HCT116 (cell line): ENCODE results near the gene NFATC3. TPM values are rescaled to one million over a fixed set of nuclear protein-coding genes. Genes with fewer than 3 reads are reported as not detected.

Experiments used
- ATAC-seq: fragments of 200-7000 bp; cut with Tn5 transposase; 2 replicates; pipeline ENCODE4 v1.9.1; 2020; ENCODE audit warnings: mild to moderate bottlenecking, moderate library complexity
- BruUV-seq: library from RNA; stranded (reverse); fragments of 400-500 nt; replicated peaks from 2 replicates; lab custom pipeline; 2021; lab: Mats Ljungman, UMichigan
- CTCF ChIA-PET: fragments of 300-600 bp; sonication (Branson Sonifier 250); formaldehyde crosslinking; loops from one replicate; lab custom pipeline; 2021; ENCODE audit warnings: antibody characterized with exemption; lab: Charles Lee
- POLR2A ChIA-PET: fragments of 300-600, 350-600 bp; sonication (Branson Sonifier 250); formaldehyde crosslinking; loops from one replicate; lab custom pipeline; 2021; ENCODE audit warnings: antibody characterized with exemption; lab: Charles Lee
- RAD21 ChIA-PET, 2 experiments: fragments of 300-600 bp; sonication (Branson Sonifier 250); formaldehyde crosslinking; loops; one replicate each; lab custom pipeline; 2023; ENCODE audit warnings: low total read pairs in 2 of 2; ENCODE audit not compliant: uncharacterized antibody in 2 of 2, unreplicated experiment in 2 of 2, low non-redundant PET in 1 of 2; lab: Charles Lee
- DNase-seq: peaks from one replicate; pipeline ENCODE4 v3.0.0-alpha.2; 2010; ENCODE audit warnings: low read depth, low spot score
- H2AFZ ChIP-seq: fragments of 200-600 bp; shearing (Covaris generic), sonication (generic); 2 replicates; pipeline ENCODE4 v1.6.1; 2017; ENCODE audit warnings: low read depth, mixed run types, mixed read lengths, antibody characterized with exemption, low read length; ENCODE audit not compliant: poor library complexity, severe bottlenecking
- H3K27ac ChIP-seq: 2 replicates; pipeline ENCODE4 v1.5.1; 2012; ENCODE audit warnings: low read depth, low read length
- H3K27me3 ChIP-seq: fragments of 200-600 bp; sonication (generic); 2 replicates; pipeline ENCODE4 v1.6.1; 2016; ENCODE audit warnings: mixed run types, low read length, mixed read lengths; ENCODE audit not compliant: insufficient read depth
- H3K36me3 ChIP-seq, 2 experiments: fragments of 200-500 bp in 1 of 2; fragments of 200-600 bp in 1 of 2; sonication (Bioruptor generic) in 1 of 2; sonication (generic) in 1 of 2; 2 replicates each; pipeline versions ENCODE4 v1.5.1 to v1.6.1; 2014 to 2016; ENCODE audit warnings: low read length in 2 of 2, inconsistent platforms in 1 of 2, mixed read lengths in 1 of 2, mixed run types in 1 of 2; ENCODE audit not compliant: insufficient read depth in 2 of 2, control insufficient read depth in 1 of 2
- H3K4me1 ChIP-seq, 2 experiments: fragments of 200-600 bp in 1 of 2; sonication (generic) in 1 of 2; 2 replicates each; pipeline versions ENCODE4 v1.5.1 to v1.6.1; 2012 to 2017; ENCODE audit warnings: low read length in 2 of 2, inconsistent platforms in 1 of 2, mild to moderate bottlenecking in 1 of 2, mixed read lengths in 1 of 2, mixed run types in 1 of 2, moderate library complexity in 1 of 2; ENCODE audit not compliant: insufficient read depth in 2 of 2, control insufficient read depth in 1 of 2
- H3K4me2 ChIP-seq: fragments of 200-600 bp; sonication (generic); 2 replicates; pipeline ENCODE4 v1.6.1; 2017; ENCODE audit warnings: mixed run types, low read length, mixed read lengths
- H3K4me3 ChIP-seq, 2 experiments: fragments of 200-600 bp in 1 of 2; sonication (generic) in 1 of 2; replicated peaks in 1 of 2; 2 replicates each; pipeline ENCODE4 v1.5.1; 2011 to 2016; ENCODE audit warnings: low read length in 2 of 2, control low read depth in 1 of 2, low read depth in 1 of 2, mild to moderate bottlenecking in 1 of 2, mixed read lengths in 1 of 2, mixed run types in 1 of 2
- H3K79me2 ChIP-seq: fragments of 200-600 bp; sonication (generic); 2 replicates; pipeline ENCODE4 v1.6.1; 2017; ENCODE audit warnings: mild to moderate bottlenecking, mixed run types, low read length, moderate library complexity, mixed read lengths; ENCODE audit not compliant: insufficient read depth
- H3K9ac ChIP-seq: fragments of 200-600 bp; sonication (generic); 2 replicates; pipeline ENCODE4 v1.6.1; 2016; ENCODE audit warnings: low read length, mixed read lengths
- H3K9me2 ChIP-seq: fragments of 200-600 bp; sonication (generic), shearing (Covaris generic); 2 replicates; pipeline ENCODE4 v1.6.1; 2017; ENCODE audit warnings: mixed run types, mild to moderate bottlenecking, moderate library complexity; ENCODE audit not compliant: insufficient read depth
- H3K9me3 ChIP-seq, 2 experiments: fragments of 200-500 bp in 1 of 2; fragments of 200-600 bp in 1 of 2; sonication (Bioruptor generic) in 1 of 2; sonication (generic) in 1 of 2; 2 replicates each; pipeline ENCODE4 v1.6.1; 2014 to 2017; ENCODE audit warnings: low read length in 2 of 2, mixed read lengths in 2 of 2, inconsistent platforms in 1 of 2, low read depth in 1 of 2, mild to moderate bottlenecking in 1 of 2, mixed run types in 1 of 2, moderate library complexity in 1 of 2; ENCODE audit not compliant: control insufficient read depth in 1 of 2, insufficient read depth in 1 of 2
- H4K20me1 ChIP-seq: fragments of 200-600 bp; sonication (generic), shearing (Covaris generic); 2 replicates; pipeline ENCODE4 v1.6.1; 2017; ENCODE audit warnings: mixed run types, mild to moderate bottlenecking, moderate library complexity; ENCODE audit not compliant: insufficient read depth
- CBX3 ChIP-seq: IDR thresholded peaks from 2 replicates; pipeline ENCODE4 v1.6.1; 2012; ENCODE audit warnings: low read depth
- CEBPB ChIP-seq: IDR thresholded peaks from 2 replicates; pipeline ENCODE4 v1.6.1; 2012; ENCODE audit warnings: low read depth
- CTCF ChIP-seq, 3 experiments: fragments of 200-600 bp in 1 of 3; sonication (generic) in 1 of 3; IDR thresholded peaks in 2 of 3; conservative IDR thresholded peaks in 1 of 3; 2 replicates each; pipeline ENCODE4 v1.5.1; 2012 to 2017; ENCODE audit warnings: low read depth in 2 of 3, low read length in 2 of 3, antibody characterized with exemption in 1 of 3, borderline replicate concordance in 1 of 3, control low read depth in 1 of 3, mild to moderate bottlenecking in 1 of 3, mixed read lengths in 1 of 3, mixed run types in 1 of 3, moderate library complexity in 1 of 3; ENCODE audit not compliant: insufficient read depth in 1 of 3
- ELF1 ChIP-seq: IDR thresholded peaks from 2 replicates; pipeline ENCODE4 v1.6.1; 2012; ENCODE audit warnings: low read depth, borderline replicate concordance
- EZH2 ChIP-seq: fragments of 200-600 bp; sonication (generic); IDR thresholded peaks from 2 replicates; pipeline ENCODE4 v1.6.1; 2017; ENCODE audit warnings: antibody characterized with exemption, mixed run types
- EZH2phosphoT487 ChIP-seq: fragments of 200-600 bp; IDR thresholded peaks from 2 replicates; pipeline ENCODE4 v1.6.1; 2018; ENCODE audit warnings: antibody characterized with exemption, borderline replicate concordance
- FOSL1 ChIP-seq: IDR thresholded peaks from 2 replicates; pipeline ENCODE4 v1.6.1; 2012; ENCODE audit warnings: low read depth
- JUND ChIP-seq: IDR thresholded peaks from 2 replicates; pipeline ENCODE4 v1.6.1; 2012
- MAX ChIP-seq: IDR thresholded peaks from 2 replicates; pipeline ENCODE4 v1.6.1; 2012
- POLR2A ChIP-seq: IDR thresholded peaks from 2 replicates; pipeline ENCODE4 v1.7.0; 2011; ENCODE audit warnings: borderline replicate concordance; ENCODE audit not compliant: insufficient read depth, insufficient read length; ENCODE audit errors: extremely low read depth
- POLR2AphosphoS5 ChIP-seq: IDR thresholded peaks from 2 replicates; pipeline ENCODE4 v1.6.1; 2011; ENCODE audit warnings: mild to moderate bottlenecking, low read depth, low read length, moderate library complexity
- RAD21 ChIP-seq: IDR thresholded peaks from 2 replicates; pipeline ENCODE4 v1.6.1; 2012; ENCODE audit warnings: low read depth, mild to moderate bottlenecking
- SIN3A ChIP-seq: IDR thresholded peaks from 2 replicates; pipeline ENCODE4 v1.6.1; 2012; ENCODE audit warnings: low read depth
- SP1 ChIP-seq: IDR thresholded peaks from 2 replicates; pipeline ENCODE4 v1.6.1; 2012; ENCODE audit warnings: low read depth
- SRF ChIP-seq: IDR thresholded peaks from 2 replicates; pipeline ENCODE4 v1.6.1; 2012; ENCODE audit warnings: low read depth
- TCF7L2 ChIP-seq: IDR thresholded peaks from 2 replicates; pipeline ENCODE4 v1.7.0; 2011; ENCODE audit warnings: borderline replicate concordance, inconsistent platforms; ENCODE audit not compliant: insufficient read depth, insufficient read length; ENCODE audit errors: extremely low read depth
- YY1 ChIP-seq: IDR thresholded peaks from 2 replicates; pipeline ENCODE4 v1.6.1; 2011; ENCODE audit warnings: low read length, low read depth, moderate library complexity, mild to moderate bottlenecking; ENCODE audit not compliant: insufficient replicate concordance; ENCODE audit errors: extremely low read depth
- ZFX ChIP-seq: fragments of 450-650 bp; IDR thresholded peaks from 2 replicates; pipeline ENCODE4 v1.6.1; 2017
- ZNF274 ChIP-seq: fragments of 200-500 bp; sonication (Bioruptor generic); IDR thresholded peaks from 2 replicates; pipeline ENCODE4 v1.6.1; 2014; ENCODE audit warnings: mild to moderate bottlenecking, low read depth, low read length, inconsistent platforms
- intact Hi-C: fragments of 100-400 bp; cut with micrococcal nuclease; formaldehyde crosslinking; loops from 2 replicates; pipeline ENCODE4 v1.10.0; 2022
- total RNA-seq: library from RNA; stranded (reverse); gene quantifications from one replicate; pipeline ENCODE4 v1.2.1, GENCODE V29; 2021; ENCODE audit not compliant: unreplicated experiment

NFATC3 gene
- total RNA-seq, 1 experiment from 2014 or later, result 25.6 TPM

GRCh38 chr16:68077866-68078700, 7.1 kb upstream of the NFATC3 start:
- no peak for ATAC-seq

DNA sequence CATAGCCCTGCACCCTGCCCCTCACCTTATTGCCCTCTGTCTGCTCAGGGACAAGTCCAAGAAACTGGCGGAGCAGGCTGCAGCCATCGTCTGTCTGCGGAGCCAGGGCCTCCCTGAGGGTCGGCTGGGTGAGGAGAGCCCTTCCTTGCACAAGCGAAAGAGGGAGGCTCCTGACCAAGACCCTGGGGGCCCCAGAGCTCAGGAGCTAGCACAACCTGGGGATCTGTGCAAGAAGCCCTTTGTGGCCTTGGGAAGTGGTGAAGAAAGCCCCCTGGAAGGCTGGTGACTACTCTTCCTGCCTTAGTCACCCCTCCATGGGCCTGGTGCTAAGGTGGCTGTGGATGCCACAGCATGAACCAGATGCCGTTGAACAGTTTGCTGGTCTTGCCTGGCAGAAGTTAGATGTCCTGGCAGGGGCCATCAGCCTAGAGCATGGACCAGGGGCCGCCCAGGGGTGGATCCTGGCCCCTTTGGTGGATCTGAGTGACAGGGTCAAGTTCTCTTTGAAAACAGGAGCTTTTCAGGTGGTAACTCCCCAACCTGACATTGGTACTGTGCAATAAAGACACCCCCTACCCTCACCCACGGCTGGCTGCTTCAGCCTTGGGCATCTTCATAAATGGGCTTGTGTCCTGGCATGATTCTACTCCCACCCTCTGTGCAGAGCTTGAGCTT, 6.3 kb upstream of the NFATC3 start:
- intact Hi-C loops, result no loop called here
- H3K9me2 ChIP-seq, result no peaks in the 10 kb centered on the region
- H3K9ac ChIP-seq, result no peak overlapping the region
- H4K20me1 ChIP-seq, result no peaks in the 10 kb centered on the region
- peaks cover 6 to 23% of the 10 kb centered on the region in 2 experiments; a peak in 3 of 4 replicates for H3K36me3 ChIP-seq
- no peak overlapping the region for H3K4me2 ChIP-seq
- no peak overlapping the region for H2AFZ ChIP-seq
- no peak overlapping the region for H3K27ac ChIP-seq
- DNase-seq, result no peak
- no peaks in the 10 kb centered on the region for H3K27me3 ChIP-seq
- POLR2A ChIA-PET, result no interaction called here
- no peaks in the 10 kb centered on the region for H3K79me2 ChIP-seq
- RAD21 ChIA-PET, result no interaction called here
- no peaks in the 10 kb centered on the region for H3K4me1 ChIP-seq
- CTCF ChIA-PET, result no interaction called here
- BruUV-seq, result no TSS peak
- no peak overlapping the region for H3K4me3 ChIP-seq
- ATAC-seq, result no peak
- no peaks in the 10 kb centered on the region for H3K9me3 ChIP-seq
- no peak for TF ChIP-seq POLR2A
- no peak for TF ChIP-seq ZNF274
- no peak for TF ChIP-seq SRF
- no peak for TF ChIP-seq CEBPB
- no peak for TF ChIP-seq YY1
- no peak for TF ChIP-seq ZFX
- no peak for TF ChIP-seq CBX3
- no peak for TF ChIP-seq CTCF (IDR thresholded peaks at IDR 0.05 in 2 of 3, conservative IDR thresholded peaks at IDR 0.05 in 1 of 3; ENCODE audit: borderline replicate concordance in 1 of 3, insufficient read depth in 1 of 3, low read depth in 2 of 3, low read length in 2 of 3)
- TF ChIP-seq MAX, result no peak
- no peak for TF ChIP-seq EZH2phosphoT487

More at GRCh38 chr16:68077866-68078700, 7.1 kb upstream of the NFATC3 start:
- ChIA-PET CTCF (no interaction called here), POLR2A (no interaction called here), RAD21 (no interaction called here)
- no peaks in the 10 kb centered on the region for H3K79me2 ChIP-seq
- no peak for DNase-seq
- H3K27ac ChIP-seq, result no peak overlapping the region
- no peak overlapping the region for H2AFZ ChIP-seq
- no peaks in the 10 kb centered on the region for H3K4me1 ChIP-seq
- intact Hi-C loops, result no loop called here
- TF ChIP-seq CEBPB (no peak), EZH2 (no peak), TCF7L2 (no peak), SRF (no peak), SIN3A (no peak), ZFX (no peak), RAD21 (no peak), MAX (no peak), POLR2A (no peak), EZH2phosphoT487 (no peak), SP1 (no peak), JUND (no peak), FOSL1 (no peak), POLR2AphosphoS5 (no peak), ELF1 (no peak)
- H3K9me2 ChIP-seq, result no peaks in the 10 kb centered on the region
- no peaks in the 10 kb centered on the region for H3K9me3 ChIP-seq
- peaks cover 7 to 27% of the 10 kb centered on the region in 2 experiments; a peak in 3 of 4 replicates for H3K36me3 ChIP-seq
- no peak overlapping the region for H3K4me3 ChIP-seq
- no peak overlapping the region for H3K9ac ChIP-seq
- no peak overlapping the region for H3K4me2 ChIP-seq
- BruUV-seq, result no TSS peak
- no peaks in the 10 kb centered on the region for H3K27me3 ChIP-seq
- no peaks in the 10 kb centered on the region for H4K20me1 ChIP-seq
